GM21526 (cell line): ENCODE measurements around the gene ITGA11.

Experiments
- ATAC-seq: cut with Tn5 transposase; IDR thresholded peaks from one replicate; pipeline ENCODE4 v1.9.1; 2021; ENCODE audit warnings: moderate library complexity; ENCODE audit not compliant: unreplicated experiment, low FRiP score

Gene ITGA11

GRCh38 chr15:68364028-68364659 lies 67.8 kb downstream of the ITGA11 start:
- ATAC-seq, result no peak

DNA sequence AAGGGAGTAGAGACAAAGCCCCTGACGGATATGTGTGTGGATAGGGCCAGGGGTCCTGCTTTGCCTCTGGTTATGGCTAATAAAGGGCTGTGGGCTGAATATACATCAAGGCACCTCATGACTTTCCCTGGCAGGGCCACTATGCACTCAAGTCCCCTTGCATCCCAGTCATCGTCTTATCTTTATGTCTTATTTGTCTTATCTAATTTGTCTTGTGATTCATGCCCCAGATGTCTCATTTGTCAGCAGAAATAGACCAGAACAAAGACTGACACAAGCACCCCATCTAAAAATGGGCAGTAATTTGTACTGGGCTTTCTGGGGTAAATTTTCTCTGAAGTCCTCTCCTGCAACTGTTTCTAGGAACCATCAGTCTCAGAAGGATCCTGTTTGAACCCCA lies 68.6 kb downstream of the ITGA11 start:
- ATAC-seq, result no peak

- no peak for ATAC-seq
Observed at GRCh38 chr15:68362537-68363126, 69.3 kb downstream of the ITGA11 start.

GRCh38 chr15:68360721-68361120 lies 71.2 kb downstream of the ITGA11 start:
- no peak for ATAC-seq

DNA sequence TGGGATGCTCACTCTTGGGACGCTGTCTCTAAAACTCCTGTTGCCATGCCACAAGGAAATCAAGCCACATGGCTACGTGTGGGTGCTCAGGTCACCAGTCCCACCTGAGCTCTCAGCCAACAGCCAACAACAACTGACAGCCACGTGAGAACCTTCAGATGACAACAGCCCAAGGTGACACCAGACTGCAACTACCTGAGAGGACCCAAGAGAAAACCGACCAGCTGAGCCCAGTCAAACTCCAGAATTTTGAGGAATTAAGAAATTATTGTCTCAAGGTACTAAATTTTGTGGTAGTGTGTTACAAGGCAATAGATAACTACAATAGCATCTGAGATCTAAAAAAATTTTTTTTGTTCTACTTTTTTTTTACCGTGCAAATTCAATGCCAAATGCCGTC lies 75.2 kb downstream of the ITGA11 start:
- ATAC-seq, result no peak

- no peak for ATAC-seq
Observed at GRCh38 chr15:68354923-68355322, 77.0 kb downstream of the ITGA11 start.

DNA sequence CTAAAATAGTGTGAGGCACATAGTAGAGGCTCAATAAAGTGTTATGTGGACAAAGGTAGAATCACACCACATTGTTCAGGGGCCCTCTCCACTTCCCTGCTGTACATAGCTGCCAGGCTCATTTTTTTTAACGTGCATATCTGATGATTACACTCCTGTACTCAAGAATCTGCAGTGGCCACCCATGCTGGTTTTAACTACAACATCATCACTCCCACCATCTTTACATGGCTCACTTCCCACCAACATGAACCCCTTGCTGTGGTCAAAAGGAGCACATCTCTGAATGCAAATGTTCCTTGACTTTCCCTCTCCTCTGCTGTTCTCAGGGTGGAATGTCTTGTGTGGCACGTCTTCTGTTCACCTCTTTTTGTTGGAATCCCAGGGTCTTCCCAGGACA lies 77.7 kb downstream of the ITGA11 start:
- ATAC-seq, result no peak

- ATAC-seq, result no peak
Observed at GRCh38 chr15:68353421-68354135, 78.4 kb downstream of the ITGA11 start.

DNA sequence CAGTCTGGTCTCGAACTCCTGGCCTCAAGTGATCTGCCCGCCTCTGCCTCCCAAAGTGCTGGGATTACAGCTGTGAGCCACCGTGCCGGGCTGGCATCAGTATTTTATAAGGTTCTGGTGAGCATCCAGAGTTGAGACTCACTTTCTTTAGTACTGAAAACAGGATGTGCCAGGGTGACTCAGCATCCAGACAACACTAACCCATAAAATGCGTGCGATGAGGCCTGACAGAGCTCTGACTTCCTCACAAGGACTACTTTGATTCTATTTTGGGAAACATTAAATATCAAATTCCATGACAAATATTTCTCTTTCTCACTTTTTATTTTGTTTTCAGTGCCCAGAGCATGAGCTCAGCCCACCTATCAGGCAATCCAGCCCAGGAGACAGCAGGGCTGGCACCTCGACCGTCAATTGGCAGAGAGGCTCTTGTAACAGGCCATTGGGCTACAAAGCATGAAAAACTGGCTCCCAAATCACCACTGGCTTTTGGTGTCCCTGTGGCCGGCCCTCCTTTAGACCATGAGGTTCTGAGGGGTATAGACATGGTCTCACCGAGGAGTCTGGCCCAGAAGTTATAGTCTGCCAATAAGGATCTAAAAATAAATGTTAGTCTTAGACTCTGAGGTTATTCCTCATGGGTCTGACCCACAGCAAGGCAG lies 79.4 kb downstream of the ITGA11 start:
- no peak for ATAC-seq

DNA sequence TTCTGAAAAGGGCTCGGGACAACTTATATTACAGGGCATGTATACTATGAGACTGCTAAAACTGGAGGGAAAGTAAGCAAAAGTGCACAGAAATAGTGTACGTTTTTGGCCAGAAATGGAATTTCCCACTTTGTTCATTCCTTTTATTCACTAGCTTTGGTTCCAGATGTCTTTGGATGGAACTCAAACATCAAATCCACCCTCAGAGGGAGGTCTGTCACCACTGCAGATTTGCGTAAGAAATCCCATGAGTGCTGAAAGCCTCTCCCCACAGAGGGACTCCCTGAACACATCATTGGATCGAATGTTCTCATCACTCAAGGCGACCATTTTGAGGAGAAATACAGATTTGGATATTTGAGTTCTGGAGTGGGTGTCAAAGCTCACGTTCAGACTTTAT lies 82.8 kb downstream of the ITGA11 start:
- ATAC-seq, result no peak

- no peak for ATAC-seq
Observed at GRCh38 chr15:68348606-68349005, 83.4 kb downstream of the ITGA11 start.

- ATAC-seq, result no peak
Observed at GRCh38 chr15:68348081-68348480, 83.9 kb downstream of the ITGA11 start.

- ATAC-seq, result no peak
Observed at GRCh38 chr15:68347392-68347791, 84.6 kb downstream of the ITGA11 start.

DNA sequence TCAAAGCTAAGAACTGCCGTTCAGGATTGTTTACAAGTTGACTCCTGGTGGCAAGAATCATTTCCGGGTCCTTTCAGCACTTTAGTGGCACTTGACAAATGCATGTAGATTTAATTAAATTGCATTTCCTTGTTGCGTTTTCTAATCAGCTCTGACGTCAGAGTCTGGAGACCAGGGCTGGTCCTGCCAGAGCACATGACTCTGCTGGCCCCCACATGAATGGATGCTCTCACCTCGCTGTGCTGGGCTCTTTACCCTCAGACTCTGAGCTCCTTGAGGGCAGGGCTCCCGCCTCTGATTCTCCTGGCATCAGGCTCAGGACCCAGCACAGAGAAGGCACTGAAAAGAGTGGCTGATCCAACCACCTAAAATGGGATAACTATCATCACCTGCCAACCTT lies 85.0 kb downstream of the ITGA11 start:
- ATAC-seq, result no peak

- no peak for ATAC-seq
Observed at GRCh38 chr15:68345481-68345880, 86.5 kb downstream of the ITGA11 start.

DNA sequence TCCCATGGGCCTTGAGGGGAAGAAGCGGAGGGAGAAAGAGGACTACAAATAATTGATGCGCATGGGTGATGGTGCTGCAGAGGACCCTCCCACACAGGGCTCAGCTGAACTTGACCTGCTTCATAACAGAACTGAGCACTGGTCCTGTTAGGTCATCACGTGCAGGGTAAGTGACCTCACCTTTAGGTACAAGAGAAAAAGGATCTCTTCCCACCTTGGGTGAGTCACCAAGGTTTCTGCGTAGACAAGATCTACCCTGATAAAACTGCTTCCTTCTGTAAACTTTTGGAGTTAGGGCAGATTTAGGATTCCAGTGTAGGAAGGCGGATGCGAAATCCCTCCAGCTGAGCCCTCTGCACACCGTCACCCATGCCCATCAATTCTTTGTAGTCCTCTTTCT lies 87.4 kb downstream of the ITGA11 start:
- ATAC-seq, result no peak

- no peak for ATAC-seq
Observed at GRCh38 chr15:68343579-68344225, 88.3 kb downstream of the ITGA11 start.

DNA sequence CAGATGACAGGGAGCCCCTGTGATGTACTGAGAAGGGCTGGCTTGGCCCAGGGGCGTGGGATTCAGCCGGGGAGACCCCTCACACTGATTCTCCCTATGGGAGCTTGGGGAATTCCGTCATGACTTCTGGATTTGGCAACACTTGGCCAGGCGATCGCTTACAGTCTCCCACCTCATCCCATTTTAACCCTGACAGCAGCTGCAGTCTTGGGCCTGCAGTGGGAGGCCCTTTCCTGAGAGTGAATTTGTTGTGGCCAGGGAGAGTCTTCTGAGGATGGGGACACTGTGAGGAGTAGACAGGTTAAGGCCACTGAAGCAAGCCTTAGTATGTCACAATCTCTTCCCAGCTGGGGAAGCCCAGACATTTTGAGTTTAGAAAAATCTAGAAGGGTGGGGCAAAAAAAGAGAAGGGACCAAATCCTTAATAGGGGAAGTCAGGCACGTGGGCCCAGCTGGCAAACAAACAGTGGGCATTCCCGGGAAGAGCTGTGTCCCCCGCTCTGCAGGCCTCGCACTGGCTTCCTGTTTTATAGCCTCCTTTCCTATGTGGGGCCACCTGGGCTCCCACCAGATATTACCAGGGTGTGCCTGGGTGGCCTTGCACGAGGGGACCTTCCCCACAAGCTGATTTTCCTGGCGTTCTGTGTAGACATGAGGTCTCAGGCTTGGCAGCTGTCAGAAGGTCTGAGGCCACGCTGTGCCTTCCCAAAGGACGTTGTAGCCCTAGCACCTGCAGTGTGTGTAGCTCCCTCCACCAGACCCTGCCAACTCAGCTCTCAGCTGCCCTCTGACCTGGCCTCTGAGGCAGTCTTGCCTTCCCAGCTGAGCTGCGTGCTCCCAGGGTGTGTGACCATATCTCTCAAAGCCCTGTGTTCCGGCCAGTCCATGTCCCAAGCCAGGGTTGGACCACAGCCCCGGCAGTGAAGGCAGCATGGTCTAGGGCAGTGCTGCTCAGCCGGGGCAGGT lies 89.9 kb downstream of the ITGA11 start:
- ATAC-seq, result no peak

DNA sequence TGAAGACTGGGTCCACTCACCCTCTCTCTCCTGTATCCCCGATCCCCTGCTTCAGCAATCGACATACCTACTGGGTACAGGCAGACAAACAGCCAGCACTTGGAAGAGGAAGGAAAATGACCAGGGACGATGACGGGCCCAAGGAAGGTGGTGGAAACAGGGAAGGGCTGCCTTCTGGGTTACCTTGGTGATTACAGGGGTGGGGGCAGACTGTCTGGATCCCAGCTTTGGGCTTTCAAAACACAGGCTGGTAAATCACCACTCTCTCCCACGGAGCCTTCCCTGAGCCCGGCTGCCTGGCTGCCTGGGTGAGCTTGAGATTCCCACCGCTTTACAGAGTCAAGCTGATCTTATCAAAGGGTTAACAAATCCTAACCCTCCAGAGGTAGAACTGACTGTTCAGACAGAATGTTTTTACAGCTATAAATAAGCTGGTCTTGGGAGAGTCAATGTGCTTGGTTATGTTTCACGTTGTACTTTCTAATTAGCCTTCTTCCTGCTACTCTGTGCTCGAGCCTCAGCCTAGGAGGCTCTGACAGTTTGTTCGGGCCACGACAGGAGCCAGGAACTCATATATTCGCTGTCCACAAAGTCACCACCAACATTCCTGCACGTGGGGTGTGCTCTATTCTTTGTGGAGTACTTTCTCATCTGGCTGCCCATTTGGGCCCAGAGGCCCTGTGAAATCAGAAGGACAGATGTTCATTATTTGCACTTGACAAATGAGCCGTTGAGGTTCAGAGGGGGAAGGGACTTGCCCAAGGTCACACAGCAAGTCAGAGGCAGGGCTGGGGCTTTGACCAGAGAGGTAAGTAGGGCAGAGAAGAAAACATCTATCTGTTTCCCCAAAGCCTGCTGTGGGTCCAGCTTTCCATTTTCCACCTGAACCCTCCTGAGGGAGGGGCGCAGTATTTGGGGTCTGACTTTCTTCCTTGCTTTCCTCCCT lies 91.0 kb downstream of the ITGA11 start:
- ATAC-seq, result no peak
